Uterus (tissue), 2 donors: ENCODE measurements around the gene TRIM54.

Experiments used
- POLR2A ChIP-seq, 2 donors: fragments of 450-650 bp; IDR thresholded peaks; one replicate each; pipeline ENCODE4 v1.6.1; 2016; ENCODE audit warnings: antibody characterized with exemption in 2 of 2, mild to moderate bottlenecking in 1 of 2, moderate library complexity in 1 of 2
- TF ChIP-seq, protein P1 (sequence below), 4 experiments: fragments of 200-600 bp in 2 of 4; fragments of 450-650 bp in 2 of 4; sonication (generic) in 2 of 4; IDR thresholded peaks; one replicate each; pipeline ENCODE4 v1.5.1; 2016 to 2019; ENCODE audit warnings: antibody characterized with exemption in 4 of 4, mild to moderate bottlenecking in 2 of 4, moderate library complexity in 1 of 4

DNA sequence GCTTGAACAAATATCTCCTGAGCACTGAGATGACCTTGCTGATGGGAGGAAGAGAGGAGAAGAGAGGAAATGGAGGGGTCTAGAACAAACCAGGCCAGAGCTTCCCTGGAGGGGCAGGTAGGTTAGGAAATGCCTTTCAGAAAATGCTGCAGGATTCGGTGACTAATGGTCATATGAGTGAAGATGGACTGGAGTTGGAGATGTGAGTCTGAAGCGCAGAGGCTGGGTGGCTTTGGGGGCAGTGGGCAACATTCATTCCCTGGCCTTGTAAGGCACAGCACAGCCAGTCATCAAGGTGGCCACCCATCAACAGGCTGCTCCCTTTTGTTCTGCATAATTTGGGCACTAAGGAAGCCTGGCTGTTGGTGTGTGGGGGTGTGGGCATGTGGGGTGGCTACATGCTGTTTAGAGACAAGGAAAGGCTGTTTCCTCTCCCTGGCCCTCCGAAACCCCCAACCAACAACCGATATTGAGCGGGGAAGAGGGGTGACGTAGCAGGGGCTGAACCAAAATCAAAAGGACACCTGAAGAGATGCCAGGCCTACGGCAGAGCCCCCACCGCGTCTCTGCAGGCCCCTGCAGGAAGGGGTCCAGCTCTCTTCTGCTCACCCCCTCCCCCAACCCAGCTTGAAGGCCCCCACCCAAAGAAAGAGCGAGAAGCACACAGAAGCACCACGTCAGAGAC, 20.8 kb upstream of the TRIM54 start:
- TF ChIP-seq, protein P1, sequence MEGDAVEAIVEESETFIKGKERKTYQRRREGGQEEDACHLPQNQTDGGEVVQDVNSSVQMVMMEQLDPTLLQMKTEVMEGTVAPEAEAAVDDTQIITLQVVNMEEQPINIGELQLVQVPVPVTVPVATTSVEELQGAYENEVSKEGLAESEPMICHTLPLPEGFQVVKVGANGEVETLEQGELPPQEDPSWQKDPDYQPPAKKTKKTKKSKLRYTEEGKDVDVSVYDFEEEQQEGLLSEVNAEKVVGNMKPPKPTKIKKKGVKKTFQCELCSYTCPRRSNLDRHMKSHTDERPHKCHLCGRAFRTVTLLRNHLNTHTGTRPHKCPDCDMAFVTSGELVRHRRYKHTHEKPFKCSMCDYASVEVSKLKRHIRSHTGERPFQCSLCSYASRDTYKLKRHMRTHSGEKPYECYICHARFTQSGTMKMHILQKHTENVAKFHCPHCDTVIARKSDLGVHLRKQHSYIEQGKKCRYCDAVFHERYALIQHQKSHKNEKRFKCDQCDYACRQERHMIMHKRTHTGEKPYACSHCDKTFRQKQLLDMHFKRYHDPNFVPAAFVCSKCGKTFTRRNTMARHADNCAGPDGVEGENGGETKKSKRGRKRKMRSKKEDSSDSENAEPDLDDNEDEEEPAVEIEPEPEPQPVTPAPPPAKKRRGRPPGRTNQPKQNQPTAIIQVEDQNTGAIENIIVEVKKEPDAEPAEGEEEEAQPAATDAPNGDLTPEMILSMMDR (IDR thresholded peaks at IDR 0.05), result no peak
- TF ChIP-seq POLR2A (IDR thresholded peaks at IDR 0.05), result no peak
